Erythroblast (primary cell): ENCODE data around the gene ZNF439.

ENCODE experiments used
- GATA1 ChIP-seq: IDR thresholded peaks from 2 replicates; pipeline ENCODE4 v1.6.1; 2011; ENCODE audit warnings: low read depth, mild to moderate bottlenecking, control low read depth, low read length, moderate library complexity
- POLR2A ChIP-seq: IDR thresholded peaks from 2 replicates; pipeline ENCODE4 v1.6.1; 2011; ENCODE audit warnings: mild to moderate bottlenecking, low read length

DNA sequence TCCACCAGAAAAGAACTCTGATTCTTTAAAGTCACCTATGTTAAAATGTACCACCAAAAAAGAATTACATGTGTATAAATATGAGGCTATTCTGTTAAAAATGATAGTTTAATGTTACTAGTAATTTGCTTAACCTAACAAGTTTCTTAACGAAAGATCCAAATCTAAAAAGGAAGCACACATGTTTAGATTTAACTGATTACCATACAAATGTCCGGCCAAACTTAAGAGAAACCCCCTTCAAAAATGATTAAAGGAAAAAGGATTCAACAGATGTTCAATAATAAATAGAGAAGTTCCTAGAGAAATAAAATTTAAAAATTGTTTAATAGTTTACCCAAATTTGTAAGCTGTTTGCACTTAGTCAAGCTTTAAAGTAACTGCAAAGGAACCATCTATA is 34.1 kb downstream of the ZNF439 start:
- TF ChIP-seq POLR2A (no peak), GATA1 (no peak)
